ENCODE data around the gene TMEM255B. TPM values are rescaled to one million over a fixed set of nuclear protein-coding genes. Genes with fewer than 3 reads are reported as not detected.

TMEM255B gene
- total RNA-seq, 1 donor from 2014 or later, result 0.89 TPM

DNA sequence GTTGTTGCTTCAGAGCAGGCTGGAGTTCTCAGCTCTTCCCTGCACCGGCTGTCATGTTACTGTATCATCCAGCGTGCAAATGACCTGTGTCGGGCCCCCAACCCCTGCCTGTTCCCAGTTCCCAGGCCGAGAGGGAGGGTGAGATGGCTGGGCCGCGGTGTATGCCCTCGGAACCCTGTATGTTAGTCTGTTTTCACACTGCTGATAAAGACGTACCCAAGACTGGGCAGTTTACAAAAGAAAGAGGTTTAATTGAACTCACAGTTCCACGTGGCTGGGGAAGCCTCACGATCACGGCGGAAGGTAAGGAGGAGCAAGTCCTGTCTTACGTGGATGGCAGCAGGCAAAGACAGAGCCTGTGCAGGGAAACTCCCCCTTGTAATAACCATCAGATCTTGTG, 10.9 kb downstream of the TMEM255B start:
- H3K36me3 Mint-ChIP-seq (ENCODE audit: unreplicated experiment), result no peaks in the 10 kb centered on the region
- no peak for DNase-seq (ENCODE audit: extremely low spot score, unreplicated experiment)
- H3K27ac Mint-ChIP-seq (ENCODE audit: unreplicated experiment), result no peak overlapping the region
- no peak for TF ChIP-seq CTCF (IDR thresholded peaks at IDR 0.05)
- no peak overlapping the region for H3K4me3 Mint-ChIP-seq (ENCODE audit: unreplicated experiment)
- peaks cover 7% of the 10 kb centered on the region for H3K4me1 Mint-ChIP-seq (ENCODE audit: unreplicated experiment)
- H3K9me3 Mint-ChIP-seq (ENCODE audit: unreplicated experiment), result peaks cover 10% of the 10 kb centered on the region
- H3K27me3 Mint-ChIP-seq (ENCODE audit: unreplicated experiment), result no peaks in the 10 kb centered on the region

DNA sequence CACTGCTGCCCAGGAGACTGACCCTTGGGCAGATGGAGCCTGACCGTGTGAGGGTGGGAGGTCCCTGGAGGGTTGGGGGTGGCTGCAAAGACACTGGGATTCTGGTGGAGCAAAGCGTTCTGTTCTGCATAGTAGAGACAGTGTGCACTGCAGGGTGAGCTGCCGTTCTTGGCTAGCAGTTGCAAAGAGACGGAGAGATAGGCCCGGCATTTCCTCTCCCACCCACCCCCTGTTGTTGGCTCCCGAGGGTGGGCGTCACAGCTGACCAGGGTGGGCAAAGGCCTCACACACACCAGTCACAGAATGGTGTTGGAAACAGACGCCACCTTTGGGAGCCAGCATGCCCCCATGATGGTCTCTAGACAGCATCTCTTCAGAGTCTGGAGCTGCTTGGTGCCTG, 11.4 kb downstream of the TMEM255B start:
- Mint-ChIP-seq H3K27me3 (ENCODE audit: unreplicated experiment) (no peaks in the 10 kb centered on the region), H3K9me3 (ENCODE audit: unreplicated experiment) (peaks cover 10% of the 10 kb centered on the region), H3K36me3 (ENCODE audit: unreplicated experiment) (no peaks in the 10 kb centered on the region), H3K27ac (ENCODE audit: unreplicated experiment) (no peak overlapping the region), H3K4me1 (ENCODE audit: unreplicated experiment) (peaks cover 4% of the 10 kb centered on the region), H3K4me3 (ENCODE audit: unreplicated experiment) (no peak overlapping the region)
- TF ChIP-seq CTCF (IDR thresholded peaks at IDR 0.05), result no peak
- DNase-seq (ENCODE audit: extremely low spot score, unreplicated experiment), result no peak

GRCh38 chr13:113770937-113771336, 11.9 kb downstream of the TMEM255B start:
- Mint-ChIP-seq H3K9me3 (ENCODE audit: unreplicated experiment) (peaks cover 10% of the 10 kb centered on the region), H3K27ac (ENCODE audit: unreplicated experiment) (no peak overlapping the region), H3K4me3 (ENCODE audit: unreplicated experiment) (no peak overlapping the region), H3K27me3 (ENCODE audit: unreplicated experiment) (no peaks in the 10 kb centered on the region), H3K4me1 (ENCODE audit: unreplicated experiment) (no peaks in the 10 kb centered on the region), H3K36me3 (ENCODE audit: unreplicated experiment) (no peaks in the 10 kb centered on the region)
- TF ChIP-seq CTCF (IDR thresholded peaks at IDR 0.05), result no peak
- DNase-seq (ENCODE audit: extremely low spot score, unreplicated experiment), result no peak

DNA sequence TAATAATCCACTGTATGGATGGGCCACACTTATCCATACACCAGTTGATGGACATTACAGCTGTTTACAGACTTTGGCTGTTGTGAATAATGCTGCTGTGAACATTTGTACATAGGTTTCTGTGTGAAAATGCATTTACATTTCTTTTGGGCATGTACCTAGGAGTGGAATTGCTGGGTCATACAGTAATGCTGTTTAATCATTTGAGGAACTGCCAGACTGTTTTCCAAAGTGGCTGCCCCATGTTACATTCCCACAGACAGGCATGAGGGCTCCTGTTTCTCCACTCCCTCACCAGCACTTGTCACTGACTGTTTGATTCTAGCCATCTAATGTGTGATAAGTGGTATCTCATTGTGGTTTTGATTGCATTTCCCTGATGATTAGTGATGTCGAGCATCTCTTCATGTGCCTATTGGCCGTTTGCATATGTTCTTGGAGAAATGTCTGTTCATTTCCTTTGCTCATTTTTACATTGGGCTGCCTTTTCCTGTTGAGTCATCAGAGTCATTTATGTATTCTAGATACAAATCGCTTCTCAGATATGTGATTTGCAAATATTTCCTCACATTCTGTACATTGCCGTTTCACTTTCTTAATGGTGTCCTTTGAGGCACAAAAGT, 12.8 kb downstream of the TMEM255B start:
- Mint-ChIP-seq H3K36me3 (ENCODE audit: unreplicated experiment) (no peaks in the 10 kb centered on the region), H3K27ac (ENCODE audit: unreplicated experiment) (no peak overlapping the region), H3K4me3 (ENCODE audit: unreplicated experiment) (no peak overlapping the region), H3K4me1 (ENCODE audit: unreplicated experiment) (no peaks in the 10 kb centered on the region), H3K27me3 (ENCODE audit: unreplicated experiment) (no peaks in the 10 kb centered on the region), H3K9me3 (ENCODE audit: unreplicated experiment) (peaks cover 10% of the 10 kb centered on the region)
- DNase-seq (ENCODE audit: extremely low spot score, unreplicated experiment), result no peak
- TF ChIP-seq CTCF (IDR thresholded peaks at IDR 0.05), result no peak

DNA sequence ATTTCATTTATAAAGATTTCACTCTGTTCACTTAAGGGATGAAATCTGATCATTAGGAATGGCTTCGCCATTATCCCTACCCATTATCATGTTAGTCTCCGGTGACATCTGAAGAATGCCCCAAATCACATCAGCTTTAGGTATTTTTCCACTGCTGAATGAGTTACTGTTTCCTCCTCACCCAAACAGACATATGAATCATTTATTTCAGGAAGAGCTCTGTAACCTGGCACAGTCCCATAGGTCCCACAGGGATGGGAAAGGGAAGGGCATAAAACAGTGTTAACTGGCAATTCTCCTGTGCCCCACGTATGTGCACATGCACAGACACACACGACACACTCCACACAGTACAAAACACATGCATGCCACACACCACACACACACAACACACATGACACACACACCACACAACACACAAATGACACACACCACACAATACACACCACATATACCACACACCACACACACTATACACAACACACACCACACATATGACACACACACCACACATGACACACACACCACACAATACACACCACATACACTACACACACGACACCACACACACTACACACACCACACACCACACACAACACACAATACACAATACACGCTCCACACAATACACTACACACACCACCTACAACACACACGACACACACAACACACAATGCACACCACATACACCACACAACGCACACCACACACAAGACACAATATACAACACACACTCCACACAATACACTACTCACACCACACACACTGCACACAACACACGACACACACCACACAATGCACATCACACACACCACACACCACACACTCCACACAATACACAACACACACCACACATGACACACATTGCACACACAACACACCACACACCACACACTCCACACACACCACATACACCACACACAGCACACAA, 15.4 kb downstream of the TMEM255B start:
- Mint-ChIP-seq H3K4me1 (ENCODE audit: unreplicated experiment) (no peaks in the 10 kb centered on the region), H3K36me3 (ENCODE audit: unreplicated experiment) (no peaks in the 10 kb centered on the region), H3K27ac (ENCODE audit: unreplicated experiment) (no peak overlapping the region), H3K4me3 (ENCODE audit: unreplicated experiment) (no peak overlapping the region), H3K9me3 (ENCODE audit: unreplicated experiment) (peaks cover 10% of the 10 kb centered on the region), H3K27me3 (ENCODE audit: unreplicated experiment) (peaks cover 9% of the 10 kb centered on the region)
- DNase-seq (ENCODE audit: extremely low spot score, unreplicated experiment), result no peak
- no peak for TF ChIP-seq CTCF (IDR thresholded peaks at IDR 0.05)
